NB4 (cell line): Measurements from ENCODE around the gene INF2.

ENCODE experiments used
- CTCF ChIP-seq: IDR thresholded peaks from one replicate; pipeline ENCODE4 v1.5.1; 2012; ENCODE audit warnings: low read depth, low read length
- POLR2A ChIP-seq: IDR thresholded peaks from 2 replicates; pipeline ENCODE4 v1.6.1; 2011; ENCODE audit warnings: mild to moderate bottlenecking; ENCODE audit not compliant: insufficient read length; ENCODE audit errors: extremely low read depth

DNA sequence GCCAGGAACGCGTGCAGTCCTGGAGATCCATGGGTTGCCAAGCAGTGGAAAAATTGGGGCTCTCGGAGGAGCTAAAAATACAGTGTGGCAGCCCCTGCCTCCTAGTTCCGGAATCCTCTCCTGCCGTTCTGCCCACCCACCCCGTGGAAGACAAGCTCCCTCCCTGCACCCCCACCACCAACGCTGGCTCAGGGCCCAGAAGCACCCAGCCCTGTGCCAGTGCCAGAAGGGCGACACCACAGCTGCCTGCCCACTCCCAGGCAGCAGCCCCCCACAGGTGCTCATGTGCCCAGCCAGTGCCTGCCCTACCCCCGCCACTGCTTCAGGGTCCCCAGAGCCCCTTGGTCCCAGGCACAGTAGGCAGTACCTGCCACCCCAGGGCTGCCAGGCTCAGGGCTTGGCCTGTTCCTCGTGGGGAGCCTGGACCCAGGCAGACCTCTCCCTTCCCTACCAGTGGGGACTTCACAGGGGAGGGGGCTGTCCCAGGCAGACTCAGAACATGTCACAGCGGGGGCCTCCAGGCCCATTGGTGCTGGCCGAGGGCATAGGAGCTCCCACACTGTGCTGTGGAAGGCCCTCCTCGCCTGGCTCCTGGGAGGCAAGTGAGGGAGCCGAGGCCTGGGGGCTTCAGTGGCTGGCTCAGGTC is 7.4 kb downstream of the INF2 start:
- no peak for TF ChIP-seq POLR2A
- no peak for TF ChIP-seq CTCF
